VCaP (cell line): ENCODE measurements around the gene PPP1R15A.
"Not testable (repeated sequence)": the region's sequence is repeated elsewhere in the genome, so short reads cannot be mapped to it uniquely, and the experiment has no call there.

Experiments used
- H3K27ac ChIP-seq: fragments of 450-650 bp; 2 replicates; pipeline ENCODE4 v1.5.1; 2017
- TF ChIP-seq, protein P1 (sequence below): fragments of 450-650 bp; conservative IDR thresholded peaks from 2 replicates; pipeline ENCODE4 v1.5.1; 2017; ENCODE audit warnings: mild to moderate bottlenecking, moderate library complexity

PPP1R15A gene

DNA sequence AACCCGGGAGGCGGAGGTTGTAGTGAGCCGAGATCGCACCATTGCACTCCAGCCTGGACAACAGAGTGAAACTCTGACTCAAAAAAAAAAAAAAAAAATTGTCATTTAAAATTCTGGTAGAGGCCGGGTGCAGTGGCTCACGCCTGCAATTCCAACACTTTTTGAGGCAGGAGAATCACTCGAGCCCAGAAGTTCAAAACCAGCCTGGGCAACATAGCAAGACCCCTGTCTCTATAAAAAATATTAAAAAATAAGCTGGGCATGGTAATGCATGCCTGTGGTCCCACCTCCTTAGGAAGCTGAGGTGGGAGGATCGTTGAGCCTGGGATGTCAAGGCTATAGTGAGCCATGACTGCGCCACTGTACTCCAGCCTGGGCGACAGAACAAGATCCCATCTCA, 34.1 kb downstream of the PPP1R15A start:
- TF ChIP-seq, protein P1, sequence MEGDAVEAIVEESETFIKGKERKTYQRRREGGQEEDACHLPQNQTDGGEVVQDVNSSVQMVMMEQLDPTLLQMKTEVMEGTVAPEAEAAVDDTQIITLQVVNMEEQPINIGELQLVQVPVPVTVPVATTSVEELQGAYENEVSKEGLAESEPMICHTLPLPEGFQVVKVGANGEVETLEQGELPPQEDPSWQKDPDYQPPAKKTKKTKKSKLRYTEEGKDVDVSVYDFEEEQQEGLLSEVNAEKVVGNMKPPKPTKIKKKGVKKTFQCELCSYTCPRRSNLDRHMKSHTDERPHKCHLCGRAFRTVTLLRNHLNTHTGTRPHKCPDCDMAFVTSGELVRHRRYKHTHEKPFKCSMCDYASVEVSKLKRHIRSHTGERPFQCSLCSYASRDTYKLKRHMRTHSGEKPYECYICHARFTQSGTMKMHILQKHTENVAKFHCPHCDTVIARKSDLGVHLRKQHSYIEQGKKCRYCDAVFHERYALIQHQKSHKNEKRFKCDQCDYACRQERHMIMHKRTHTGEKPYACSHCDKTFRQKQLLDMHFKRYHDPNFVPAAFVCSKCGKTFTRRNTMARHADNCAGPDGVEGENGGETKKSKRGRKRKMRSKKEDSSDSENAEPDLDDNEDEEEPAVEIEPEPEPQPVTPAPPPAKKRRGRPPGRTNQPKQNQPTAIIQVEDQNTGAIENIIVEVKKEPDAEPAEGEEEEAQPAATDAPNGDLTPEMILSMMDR = no peak
- H3K27ac ChIP-seq = no peak overlapping the region

DNA sequence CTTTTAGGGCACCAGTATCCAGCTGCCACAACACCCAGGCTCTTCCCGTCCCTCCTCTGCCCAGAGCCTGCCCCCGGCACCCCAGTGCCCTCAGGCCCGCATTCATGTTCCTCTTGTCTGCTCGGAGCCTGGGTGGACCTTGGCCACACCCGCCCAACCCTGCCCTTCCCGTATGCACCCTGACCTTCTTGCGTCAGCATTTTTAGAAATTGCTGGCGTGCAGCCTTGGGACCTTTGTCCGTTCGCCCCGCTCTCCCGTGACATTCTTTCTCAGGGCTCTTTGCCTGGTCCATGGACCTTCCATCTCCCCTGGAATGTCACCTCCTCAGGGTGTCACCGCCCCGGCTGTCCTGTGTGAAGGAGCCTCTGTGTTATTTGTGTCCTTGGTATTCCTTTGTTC, 35.5 kb downstream of the PPP1R15A start:
- H3K27ac ChIP-seq = no peak overlapping the region

DNA sequence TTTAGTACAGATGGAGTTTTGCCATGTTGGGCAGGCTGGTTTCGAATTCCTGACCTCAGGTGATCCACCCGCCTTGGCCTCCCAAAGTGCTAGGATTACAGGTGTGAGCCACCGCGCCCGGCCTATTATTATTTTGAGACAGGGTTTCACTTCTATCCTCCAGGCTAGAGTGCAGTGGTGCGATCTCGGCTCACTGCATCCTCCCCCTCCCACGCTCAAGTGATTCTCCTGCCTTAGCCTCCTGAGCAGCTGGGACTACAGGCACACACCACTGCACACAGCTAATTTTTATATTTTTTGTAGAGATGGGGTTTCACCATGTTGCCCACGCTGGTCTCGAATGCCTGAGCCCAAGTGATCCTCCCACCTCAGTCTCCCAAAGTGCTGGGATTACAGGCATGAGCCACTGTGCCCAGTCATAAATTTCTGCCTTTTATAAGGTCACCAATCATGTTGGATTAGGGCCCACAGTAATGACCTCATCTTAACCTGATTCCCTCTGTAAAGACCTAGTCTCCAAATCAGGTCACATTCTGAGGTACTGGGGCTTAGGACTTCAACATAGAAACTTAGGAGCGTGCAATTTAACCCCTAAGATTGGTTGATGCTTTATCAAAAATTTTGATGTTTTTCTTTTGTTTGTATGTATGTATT, 37.3 kb downstream of the PPP1R15A start:
- not testable (repeated sequence) for H3K27ac ChIP-seq

More for the DNA sequence above, 35.5 kb downstream of the PPP1R15A start:
- TF ChIP-seq, protein P1 = no peak

DNA sequence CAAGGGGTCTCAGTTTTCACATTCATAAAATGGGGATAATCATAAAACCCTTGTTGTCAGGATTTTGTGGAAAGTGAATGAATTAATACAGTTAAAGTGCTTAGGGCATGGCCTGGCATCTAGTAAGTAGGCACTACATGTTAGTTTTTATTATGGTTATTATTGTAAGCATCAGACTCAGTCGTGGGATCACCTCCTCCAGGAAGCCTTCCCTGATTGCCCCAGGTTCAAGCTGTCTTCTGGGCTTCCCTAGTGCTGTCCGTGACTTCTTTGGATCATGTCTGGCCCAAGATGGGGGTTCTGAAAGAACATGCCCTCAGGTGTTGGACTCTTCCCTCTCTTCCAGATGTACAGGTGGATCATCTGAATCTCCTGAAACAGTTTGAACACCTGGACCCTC, 38.6 kb downstream of the PPP1R15A start:
- TF ChIP-seq, protein P1 = no peak
- H3K27ac ChIP-seq = no peak overlapping the region

DNA sequence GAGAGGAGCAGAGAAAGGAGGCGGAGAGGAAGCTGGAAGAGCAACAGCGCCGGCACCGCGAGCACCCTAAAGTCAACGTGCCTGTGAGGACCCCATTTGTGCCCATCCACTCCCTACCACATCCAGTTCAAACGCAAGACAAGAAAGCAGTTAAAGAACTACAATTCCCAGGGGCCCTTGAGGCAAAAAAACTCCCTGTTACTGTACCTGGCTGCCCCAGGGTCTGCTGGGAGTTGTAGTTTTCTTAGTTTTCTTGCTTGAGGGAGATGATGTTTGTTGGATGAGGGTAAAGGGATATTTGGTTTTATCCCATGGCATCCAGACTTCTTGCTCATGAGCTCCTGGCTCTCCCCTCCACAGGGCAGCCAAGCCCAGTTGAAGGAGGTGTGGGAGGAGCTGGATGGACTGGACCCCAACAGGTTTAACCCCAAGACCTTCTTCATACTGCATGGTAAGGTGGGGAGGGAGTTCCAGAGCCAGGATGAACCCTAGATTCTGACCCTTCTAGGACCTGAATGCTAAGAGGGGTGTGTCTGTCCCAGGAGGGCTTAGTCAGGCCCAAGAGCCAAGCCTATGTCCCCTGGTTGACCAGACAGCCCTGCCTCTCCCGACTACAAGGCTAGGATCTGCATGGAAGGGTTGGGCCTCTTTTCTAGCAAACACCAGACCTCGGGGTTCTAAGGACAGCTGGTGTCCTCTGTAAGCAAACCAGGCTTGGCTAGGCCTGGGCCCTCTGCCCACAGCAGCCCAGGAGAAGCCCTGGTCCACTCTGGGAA, 41.1 kb downstream of the PPP1R15A start:
- TF ChIP-seq, protein P1 = no peak
- H3K27ac ChIP-seq = no peak overlapping the region

DNA sequence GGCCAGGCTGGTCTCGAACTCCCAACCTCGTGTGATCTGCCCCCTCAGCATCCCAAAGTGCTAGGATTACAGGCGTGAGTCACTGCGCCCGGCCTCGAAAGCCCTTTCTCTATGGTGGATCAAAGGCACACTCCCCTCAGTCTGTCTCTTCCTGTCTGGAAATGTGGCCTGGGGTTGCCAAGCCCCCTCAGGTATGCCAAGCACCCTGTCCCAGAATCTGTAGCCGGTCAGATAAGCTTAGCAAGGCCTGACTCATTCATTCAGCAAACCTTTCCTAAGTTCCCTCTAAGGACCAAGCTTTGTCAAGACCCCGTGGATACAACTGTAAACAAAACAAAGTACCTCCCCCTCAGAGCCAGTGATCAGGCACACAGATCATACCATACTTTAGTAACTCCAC, 42.0 kb downstream of the PPP1R15A start:
- TF ChIP-seq, protein P1 = no peak
- no peak overlapping the region for H3K27ac ChIP-seq

DNA sequence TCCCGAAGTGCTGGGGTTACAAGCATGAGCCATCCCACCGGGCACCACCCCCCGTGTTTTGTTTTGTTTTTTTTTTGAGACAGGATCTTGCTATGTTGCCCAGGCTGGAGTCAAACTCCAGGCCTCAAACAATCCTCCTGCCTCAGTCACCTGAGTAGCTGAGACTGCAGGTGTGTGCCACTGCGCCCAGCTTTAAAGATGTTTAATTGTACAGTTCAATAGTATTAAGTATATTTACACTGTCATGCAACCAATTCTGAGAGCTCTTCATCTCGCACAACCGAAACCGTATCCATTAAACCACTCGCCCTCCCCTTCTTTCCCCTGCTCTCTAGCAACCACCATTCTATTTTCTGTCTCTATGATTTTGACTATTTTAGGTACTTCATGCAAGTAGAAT, 43.5 kb downstream of the PPP1R15A start:
- TF ChIP-seq, protein P1 = no peak
- H3K27ac ChIP-seq = no peak overlapping the region

DNA sequence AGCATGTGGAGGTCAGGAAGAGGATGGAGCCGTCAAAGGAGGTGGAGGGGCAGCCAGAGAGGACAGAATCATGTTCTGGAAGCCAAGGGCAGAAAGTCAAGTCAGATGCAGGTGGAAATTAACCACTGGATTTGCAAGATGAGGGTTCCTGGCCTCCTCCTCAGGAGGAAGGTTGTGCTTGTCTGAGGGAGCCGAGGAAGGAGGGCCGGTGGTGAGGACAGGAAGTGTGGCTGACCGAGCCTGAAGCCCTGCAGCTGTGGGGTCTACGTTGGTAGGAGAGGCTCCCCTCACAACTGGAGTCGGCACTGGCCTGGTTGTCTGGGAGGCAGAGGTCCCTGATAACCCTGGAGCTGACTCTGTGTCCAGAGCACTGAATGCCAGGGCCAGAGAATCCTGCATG, 45.9 kb downstream of the PPP1R15A start:
- TF ChIP-seq, protein P1 = no peak
- H3K27ac ChIP-seq = no peak overlapping the region
